Esophagus (tissue), 2 donors: ENCODE measurements around the gene CA11. TPM values are rescaled to one million over a fixed set of nuclear protein-coding genes. Genes with fewer than 3 reads are reported as not detected.

Source experiments
- H3K27ac ChIP-seq, 2 donors: one replicate each; pipeline ENCODE4 v1.5.1; 2013; ENCODE audit warnings: low read depth in 2 of 2, mild to moderate bottlenecking in 2 of 2, inconsistent platforms in 1 of 2, low read length in 1 of 2, moderate library complexity in 1 of 2
- H3K27me3 ChIP-seq, 2 donors: one replicate each; pipeline ENCODE4 v1.6.1; 2013; ENCODE audit warnings: low read length in 2 of 2, control low read depth in 1 of 2, mild to moderate bottlenecking in 1 of 2; ENCODE audit not compliant: insufficient read depth in 2 of 2, control insufficient read depth in 1 of 2
- H3K36me3 ChIP-seq, 2 donors: one replicate each; pipeline ENCODE4 v1.6.1; 2013; ENCODE audit warnings: low read length in 1 of 2; ENCODE audit not compliant: control insufficient read depth in 2 of 2, insufficient read depth in 2 of 2
- H3K4me1 ChIP-seq, 2 donors: one replicate each; pipeline ENCODE4 v1.6.1; 2013; ENCODE audit warnings: low read length in 1 of 2; ENCODE audit not compliant: control insufficient read depth in 2 of 2, insufficient read depth in 2 of 2
- H3K4me3 ChIP-seq, 2 donors: one replicate each; pipeline ENCODE4 v1.5.1; 2013; ENCODE audit warnings: low read length in 2 of 2, mild to moderate bottlenecking in 2 of 2, low read depth in 1 of 2, moderate library complexity in 1 of 2
- H3K9me3 ChIP-seq, 2 donors: one replicate each; pipeline ENCODE4 v1.6.1; 2013; ENCODE audit warnings: mild to moderate bottlenecking in 2 of 2, low read depth in 1 of 2, low read length in 1 of 2, moderate library complexity in 1 of 2; ENCODE audit not compliant: control insufficient read depth in 2 of 2, insufficient read depth in 1 of 2
- WGBS, 2 donors: extraction: QIAGEN DNeasy Blood & Tissue Kit; methylation state at CpG; one replicate each; pipeline ENCODE4 v1.1.7; 2013; 5-methylcytosine and 5-hydroxymethylcytosine counted together
- polyA plus RNA-seq, 2 donors: library from polyadenylated mRNA; stranded (reverse); fragments of 200-250 nt; gene quantifications; one replicate each; pipeline ENCODE4 v1.2.3, GENCODE V29; 2013
- donor health status: healthy with polysubstance abuse.
- donor health status: Bipolar disorder and iron deficiency.

The CA11 gene
- polyA plus RNA-seq, 2 donors, result 6.8 to 12.7 TPM

DNA sequence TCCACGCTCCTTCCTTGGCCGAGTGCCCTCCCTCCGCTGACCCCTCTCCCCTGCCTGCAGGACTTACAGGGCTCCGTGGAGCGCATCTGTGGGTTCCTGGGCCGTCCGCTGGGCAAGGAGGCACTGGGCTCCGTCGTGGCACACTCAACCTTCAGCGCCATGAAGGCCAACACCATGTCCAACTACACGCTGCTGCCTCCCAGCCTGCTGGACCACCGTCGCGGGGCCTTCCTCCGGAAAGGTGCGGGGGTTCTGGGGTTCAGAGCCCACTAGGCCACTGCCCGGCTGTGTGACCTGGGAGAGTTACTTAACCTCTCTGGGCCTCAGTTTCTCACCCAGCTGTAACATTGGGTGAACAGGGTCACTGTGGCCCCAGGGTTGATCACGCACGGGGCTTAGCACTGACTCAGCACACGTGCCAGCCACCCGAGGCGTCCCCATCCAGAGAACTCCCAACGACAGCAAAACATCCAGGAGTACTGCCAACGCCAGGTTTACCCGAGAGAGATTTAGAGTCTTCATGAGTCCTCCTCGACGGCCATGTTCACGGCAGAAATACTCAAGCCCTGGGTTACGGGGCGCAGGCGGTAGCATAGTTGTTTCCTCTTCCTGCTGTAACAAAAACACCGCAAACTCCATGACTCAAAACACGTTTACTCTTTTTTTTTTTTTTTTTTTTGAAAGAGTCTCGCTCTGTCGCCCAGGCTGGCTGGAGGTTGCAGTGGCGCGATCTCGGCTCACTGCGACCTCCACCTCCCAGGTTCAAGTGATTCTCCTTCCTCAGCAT, 49.1 kb downstream of the CA11 start:
- Histone ChIP-seq H3K4me3 (no peak overlapping the region), H3K4me1 (no peaks in the 10 kb centered on the region), H3K27ac (no peak overlapping the region), H3K36me3 (peaks cover 0 to 25% of the 10 kb centered on the region in 2 donors), H3K9me3 (no peaks in the 10 kb centered on the region), H3K27me3 (no peaks in the 10 kb centered on the region)
- 74 to 76% methylated on average over 39 of the region's 39 CpGs for WGBS, 2 donors

DNA sequence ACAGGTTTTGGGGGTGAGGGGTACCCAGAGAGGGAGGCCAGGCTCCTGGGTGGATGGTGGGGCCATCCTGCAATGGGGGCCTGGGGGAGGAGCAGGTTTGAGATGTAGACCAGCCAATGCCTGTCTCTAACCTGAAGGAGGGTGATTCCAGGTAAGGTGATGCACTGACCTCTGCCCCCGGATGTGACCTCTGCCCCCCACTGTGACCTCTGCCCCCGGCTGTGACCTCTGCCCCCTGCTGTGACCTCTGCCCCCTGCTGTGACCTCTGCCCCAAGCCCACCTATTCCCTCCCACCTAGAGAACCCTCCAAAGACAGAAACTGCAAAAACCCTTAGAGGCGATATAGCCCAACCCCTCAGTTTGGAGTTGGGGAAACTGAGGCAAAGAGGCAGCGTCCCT, 49.8 kb downstream of the CA11 start:
- Histone ChIP-seq H3K4me1 (no peaks in the 10 kb centered on the region), H3K4me3 (no peak overlapping the region), H3K9me3 (no peaks in the 10 kb centered on the region), H3K36me3 (peaks cover 0 to 30% of the 10 kb centered on the region in 2 donors), H3K27me3 (no peaks in the 10 kb centered on the region), H3K27ac (no peak overlapping the region)
- 86 to 90% methylated on average over 4 of the region's 4 CpGs for WGBS, 2 donors

DNA sequence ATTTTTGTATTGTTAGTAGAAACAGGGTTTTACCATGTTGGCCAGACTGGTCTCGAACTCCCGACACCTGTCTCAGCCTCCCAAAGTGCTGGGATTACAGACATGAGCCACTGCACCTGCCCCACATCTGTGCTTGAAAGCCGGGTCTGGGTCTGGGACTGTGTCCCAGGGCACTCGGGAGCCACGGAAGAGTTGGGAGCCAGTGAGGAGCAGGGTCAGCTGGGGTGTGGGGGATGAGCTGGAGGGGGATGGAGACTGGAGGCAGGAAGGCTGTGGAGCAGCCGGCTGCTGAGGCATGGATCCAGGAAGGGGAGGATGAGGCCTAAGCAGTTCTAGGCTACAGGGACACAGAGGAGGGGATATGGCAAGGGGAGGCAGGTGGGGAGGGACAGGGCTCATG, 50.2 kb downstream of the CA11 start:
- 75 to 79% methylated on average over 6 of the region's 6 CpGs for WGBS, 2 donors
- no peaks in the 10 kb centered on the region for H3K4me1 ChIP-seq
- no peaks in the 10 kb centered on the region for H3K27me3 ChIP-seq
- H3K27ac ChIP-seq, result no peak overlapping the region
- H3K4me3 ChIP-seq, result no peak overlapping the region
- H3K36me3 ChIP-seq, result peaks cover 0 to 28% of the 10 kb centered on the region in 2 donors
- H3K9me3 ChIP-seq, result no peaks in the 10 kb centered on the region

DNA sequence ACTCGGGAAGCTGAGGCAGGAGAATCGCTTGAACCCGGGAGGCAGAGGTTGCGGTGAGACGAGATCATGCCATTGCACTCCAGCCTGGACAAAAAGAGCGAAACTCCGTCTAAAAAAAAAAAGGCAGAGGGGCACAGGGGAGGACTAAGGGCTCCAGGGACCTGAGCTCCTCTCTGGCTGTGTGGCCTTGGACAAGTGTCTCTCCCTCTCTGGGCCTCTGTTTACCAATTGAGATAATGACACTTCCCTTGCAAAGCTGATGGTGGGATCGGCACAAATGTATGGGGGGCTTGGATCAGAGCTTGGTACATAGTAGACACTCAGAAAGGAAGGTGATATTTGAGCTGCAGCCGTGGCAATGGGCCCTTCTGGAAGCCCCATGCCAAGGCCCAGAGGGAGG, 50.8 kb downstream of the CA11 start:
- 86 to 87% methylated on average over 9 of the region's 9 CpGs for WGBS, 2 donors
- no peaks in the 10 kb centered on the region for H3K9me3 ChIP-seq
- peaks cover 0 to 27% of the 10 kb centered on the region in 2 donors for H3K36me3 ChIP-seq

DNA sequence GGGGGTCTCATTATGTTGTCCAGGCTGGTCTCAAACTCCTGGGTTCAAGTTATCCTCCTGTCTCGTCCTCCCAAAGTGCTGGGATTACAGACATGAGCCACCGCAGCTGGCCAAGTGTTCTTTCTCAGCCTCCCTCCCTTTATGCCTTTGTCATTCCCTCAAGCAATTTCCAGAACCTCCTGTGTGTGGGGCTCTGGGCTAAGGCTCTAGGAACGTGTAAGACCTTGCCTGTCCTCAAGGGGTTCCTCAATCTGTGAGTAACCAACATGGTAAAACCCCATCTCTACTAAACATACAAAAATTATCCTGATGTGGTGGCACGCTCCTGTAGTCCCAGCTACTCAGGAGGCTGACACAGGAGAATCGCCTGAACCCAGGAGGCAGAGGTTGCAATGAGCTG, 55.0 kb downstream of the CA11 start:
- Histone ChIP-seq H3K36me3 (peaks cover 0 to 12% of the 10 kb centered on the region in 2 donors), H3K27me3 (no peaks in the 10 kb centered on the region), H3K9me3 (no peaks in the 10 kb centered on the region), H3K4me1 (peaks cover 2% of the 10 kb centered on the region in 2 donors), H3K4me3 (no peak overlapping the region), H3K27ac (no peak overlapping the region)
- WGBS, 2 donors, result 77 to 83% methylated on average over 5 of the region's 5 CpGs

More for the DNA sequence above, 50.8 kb downstream of the CA11 start:
- no peak overlapping the region for H3K4me3 ChIP-seq
- H3K4me1 ChIP-seq, result no peaks in the 10 kb centered on the region
- no peak overlapping the region for H3K27ac ChIP-seq
- H3K27me3 ChIP-seq, result no peaks in the 10 kb centered on the region

DNA sequence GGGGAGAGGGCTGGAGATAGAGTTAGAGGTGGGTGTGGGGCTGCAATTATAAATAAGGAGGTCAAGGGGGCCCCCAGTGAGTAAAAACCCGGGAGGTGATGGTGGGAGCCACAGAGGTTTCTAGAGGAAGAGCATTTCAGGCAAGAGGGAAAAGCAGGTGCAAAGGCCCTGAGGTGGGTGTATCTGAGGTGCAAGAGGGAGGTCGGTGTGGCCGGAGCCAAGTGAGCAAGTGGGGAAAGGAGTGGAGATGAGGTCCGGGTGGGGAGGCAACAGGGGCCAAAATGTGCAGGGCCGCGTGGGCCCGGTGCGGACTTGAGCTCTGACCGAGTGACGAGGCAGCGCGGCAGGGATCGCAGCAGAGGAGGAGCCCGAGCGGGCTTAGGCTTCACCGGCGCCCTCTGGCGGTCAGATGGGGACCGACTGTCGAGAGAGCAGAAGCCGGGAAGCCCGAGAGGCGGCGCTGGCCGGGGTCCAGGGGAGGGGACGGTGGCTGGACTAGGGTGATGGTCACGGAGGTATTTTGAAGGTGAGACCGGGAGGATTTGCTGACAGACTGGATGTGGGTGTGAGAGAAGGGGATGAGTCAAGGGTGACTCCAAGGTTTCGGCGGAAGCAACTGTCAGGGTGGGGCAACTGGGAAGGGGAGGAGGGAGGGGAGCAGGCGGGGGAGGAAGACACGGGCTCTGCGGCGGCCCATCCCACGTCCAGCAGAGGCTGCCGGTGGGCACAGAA, 57.2 kb downstream of the CA11 start:
- WGBS, 2 donors, result 2 to 4% methylated on average over 32 to 36 of the region's 36 CpGs
- Histone ChIP-seq H3K4me1 (peaks cover 2% of the 10 kb centered on the region in 2 donors), H3K4me3 (peak overlapping the region in 1 of 2 donors; percentile 17), H3K27ac (peak overlapping the region; percentile 76 to 92), H3K27me3 (no peaks in the 10 kb centered on the region), H3K36me3 (peaks cover 0 to 12% of the 10 kb centered on the region in 2 donors), H3K9me3 (no peaks in the 10 kb centered on the region)

Other genes with a start within 250 kb of the CA11 start
- gene GRWD1, start 200.2 kb downstream of the CA11 start, polyA plus RNA-seq, result 10 to 100 TPM in 1 of 2 donors, 1 to 10 TPM in 1; 6.2 to 18.1 TPM
- 1 to 10 TPM in 1 of 2 donors, under 1 TPM in 1; 0.54 to 1.0 TPM for gene KCNJ14, start 190.6 kb downstream of the CA11 start, polyA plus RNA-seq
- gene CYTH2, start 176.8 kb downstream of the CA11 start, polyA plus RNA-seq, result 10 to 100 TPM; 52.2 to 59.3 TPM
- 1 to 10 TPM; 2.9 to 7.5 TPM for gene LMTK3, start 134.4 kb downstream of the CA11 start, polyA plus RNA-seq
- gene SULT2B1, start 94.0 kb downstream of the CA11 start, polyA plus RNA-seq, result 100 to 1,000 TPM; 295 to 320 TPM
- 1 to 10 TPM; 1.2 to 1.9 TPM for gene SPACA4, start 39.4 kb downstream of the CA11 start, polyA plus RNA-seq
- 10 to 100 TPM in 1 of 2 donors, 1 to 10 TPM in 1; 6.5 to 26.7 TPM for gene FAM83E, start 31.1 kb downstream of the CA11 start, polyA plus RNA-seq
- 1,000 to 10,000 TPM; 2,667 to 2,860 TPM for gene RPL18, start 27.0 kb downstream of the CA11 start, polyA plus RNA-seq
- 10 to 100 TPM in 1 of 2 donors, 1 to 10 TPM in 1; 9.0 to 15.5 TPM for gene SPHK2, start 26.7 kb downstream of the CA11 start, polyA plus RNA-seq
- 10 to 100 TPM in 1 of 2 donors, 1 to 10 TPM in 1; 8.9 to 13.3 TPM for gene DBP, start 8.8 kb downstream of the CA11 start, polyA plus RNA-seq
- under 1 TPM; 0.25 to 0.39 TPM for gene NTN5, start 26.8 kb upstream of the CA11 start, polyA plus RNA-seq
- 10 to 100 TPM; 34.5 to 51.8 TPM for gene FUT2, start 49.8 kb upstream of the CA11 start, polyA plus RNA-seq
- gene MAMSTR, start 73.5 kb upstream of the CA11 start, polyA plus RNA-seq, result 1 to 10 TPM in 1 of 2 donors, under 1 TPM in 1; 0.96 to 1.6 TPM
- 10 to 100 TPM in 1 of 2 donors, 1 to 10 TPM in 1; 7.0 to 11.4 TPM for gene RASIP1, start 94.4 kb upstream of the CA11 start, polyA plus RNA-seq
- gene IZUMO1, start 100.7 kb upstream of the CA11 start, polyA plus RNA-seq, result under 1 TPM; 0.16 to 0.39 TPM
- gene FUT1, start 106.5 kb upstream of the CA11 start, polyA plus RNA-seq, result 1 to 10 TPM; 1.1 to 2.4 TPM
- gene FGF21, start 109.3 kb upstream of the CA11 start, polyA plus RNA-seq, result not detected
- gene BCAT2, start 164.8 kb upstream of the CA11 start, polyA plus RNA-seq, result 10 to 100 TPM; 21.9 to 31.4 TPM
- 1 to 10 TPM; 2.2 to 3.4 TPM for gene HSD17B14, start 190.3 kb upstream of the CA11 start, polyA plus RNA-seq
- gene PLEKHA4, start 222.4 kb upstream of the CA11 start, polyA plus RNA-seq, result 1 to 10 TPM; 8.6 to 9.2 TPM
- 100 to 1,000 TPM in 1 of 2 donors, 10 to 100 TPM in 1; 38.0 to 145 TPM for gene PPP1R15A, start 226.2 kb upstream of the CA11 start, polyA plus RNA-seq